Stimulated activated effector memory CD8-positive, alpha-beta T cell treated with anti-CD3 and anti-CD28 coated beads, Interleukin-12 subunit alpha, Interleukin-12 subunit beta, amount 100 ng/mL, for 72 hours (primary cell): Measurements from ENCODE around the gene RHEX.
"Not testable (repeated sequence)": the region's sequence is repeated elsewhere in the genome, so short reads cannot be mapped to it uniquely, and the experiment has no call there.

ENCODE experiments used
- ATAC-seq: fragments of 150-1000 bp; cut with Tn5 transposase; 2 replicates; pipeline ENCODE4 v1.10.0; 2021
- DNase-seq, 2 donors: peaks; one replicate each; pipeline ENCODE4 v3.0.0; 2021 to 2022; ENCODE audit warnings: low spot score in 2 of 2
- H3K27ac Mint-ChIP-seq: one replicate; pipeline ENCODE4 v1.8.0; 2022; ENCODE audit warnings: mild to moderate bottlenecking, mixed read lengths
- H3K36me3 Mint-ChIP-seq: one replicate; pipeline ENCODE4 v1.8.0; 2022; ENCODE audit warnings: mild to moderate bottlenecking, mixed read lengths
- H3K4me1 Mint-ChIP-seq: one replicate; pipeline ENCODE4 v1.8.0; 2022; ENCODE audit warnings: mixed read lengths
- H3K4me3 Mint-ChIP-seq: one replicate; pipeline ENCODE4 v1.8.0; 2022; ENCODE audit warnings: mild to moderate bottlenecking, mixed read lengths
- H3K9me3 Mint-ChIP-seq: one replicate; pipeline ENCODE4 v1.8.0; 2022; ENCODE audit warnings: mixed read lengths

Gene RHEX

GRCh38 chr1:206047271-206047670 lies 5.7 kb upstream of the RHEX start:
- ATAC-seq = no peak

GRCh38 chr1:206048582-206048981 lies 4.4 kb upstream of the RHEX start:
- Mint-ChIP-seq H3K27ac (no peak overlapping the region), H3K4me1 (peaks cover 23% of the 10 kb centered on the region), H3K9me3 (no peaks in the 10 kb centered on the region), H3K36me3 (no peaks in the 10 kb centered on the region), H3K4me3 (no peak overlapping the region)
- no peak for DNase-seq
- ATAC-seq = no peak

More at GRCh38 chr1:206047271-206047670, 5.7 kb upstream of the RHEX start:
- Mint-ChIP-seq H3K4me1 (peaks cover 15% of the 10 kb centered on the region), H3K36me3 (no peaks in the 10 kb centered on the region), H3K27ac (no peak overlapping the region), H3K9me3 (no peaks in the 10 kb centered on the region), H3K4me3 (no peak overlapping the region)
- DNase-seq = no peak

- no peaks in the 10 kb centered on the region for H3K36me3 Mint-ChIP-seq
- H3K4me3 Mint-ChIP-seq = no peak overlapping the region
- DNase-seq = no peak
- H3K27ac Mint-ChIP-seq = no peak overlapping the region
- ATAC-seq = peak; percentile 77
- peaks cover 23% of the 10 kb centered on the region for H3K4me1 Mint-ChIP-seq
- H3K9me3 Mint-ChIP-seq = no peaks in the 10 kb centered on the region
Observed at GRCh38 chr1:206049293-206049692, 3.7 kb upstream of the RHEX start.

GRCh38 chr1:206049919-206050600 lies 2.9 kb upstream of the RHEX start:
- ATAC-seq = no peak
- no peak for DNase-seq
- Mint-ChIP-seq H3K27ac (no peak overlapping the region), H3K9me3 (no peaks in the 10 kb centered on the region), H3K36me3 (no peaks in the 10 kb centered on the region), H3K4me3 (no peak overlapping the region), H3K4me1 (peaks cover 23% of the 10 kb centered on the region)

GRCh38 chr1:206050655-206051235 lies 2.2 kb upstream of the RHEX start:
- Mint-ChIP-seq H3K27ac (peak overlapping the region; percentile 23), H3K9me3 (no peaks in the 10 kb centered on the region), H3K4me3 (peak overlapping the region; percentile 33), H3K4me1 (peaks cover 23% of the 10 kb centered on the region), H3K36me3 (no peaks in the 10 kb centered on the region)
- DNase-seq = no peak
- ATAC-seq = peak; percentile 86

GRCh38 chr1:206052231-206052865 lies 625 bp upstream of the RHEX start:
- ATAC-seq, H3K4me3 Mint-ChIP-seq, H3K36me3 Mint-ChIP-seq, H3K9me3 Mint-ChIP-seq, DNase-seq: not testable (repeated sequence)
- Mint-ChIP-seq H3K4me1 (peaks cover 23% of the 10 kb centered on the region), H3K27ac (peak overlapping the region; percentile 54)

- not testable (repeated sequence) for ATAC-seq, H3K36me3 Mint-ChIP-seq, DNase-seq, H3K9me3 Mint-ChIP-seq
- peak overlapping the region; percentile 30 for H3K4me3 Mint-ChIP-seq
- peaks cover 23% of the 10 kb centered on the region for H3K4me1 Mint-ChIP-seq
- peak overlapping the region; percentile 18 for H3K27ac Mint-ChIP-seq
Observed at GRCh38 chr1:206053616-206054015, 643 bp downstream of the RHEX start.

GRCh38 chr1:206055069-206055625 lies 2.2 kb downstream of the RHEX start:
- not testable (repeated sequence) for ATAC-seq, H3K36me3 Mint-ChIP-seq, H3K9me3 Mint-ChIP-seq, H3K4me3 Mint-ChIP-seq, H3K27ac Mint-ChIP-seq, DNase-seq
- peaks cover 18% of the 10 kb centered on the region for H3K4me1 Mint-ChIP-seq

GRCh38 chr1:206055639-206056323 lies 2.8 kb downstream of the RHEX start:
- ATAC-seq, H3K4me3 Mint-ChIP-seq, DNase-seq, H3K9me3 Mint-ChIP-seq, H3K36me3 Mint-ChIP-seq, H3K27ac Mint-ChIP-seq: not testable (repeated sequence)
- peaks cover 14% of the 10 kb centered on the region for H3K4me1 Mint-ChIP-seq

- not testable (repeated sequence) for H3K36me3 Mint-ChIP-seq, H3K4me3 Mint-ChIP-seq, DNase-seq, H3K27ac Mint-ChIP-seq, H3K4me1 Mint-ChIP-seq, H3K9me3 Mint-ChIP-seq, ATAC-seq
Observed at GRCh38 chr1:206058289-206058926, 5.4 kb downstream of the RHEX start.

- no peaks in the 10 kb centered on the region for H3K36me3 Mint-ChIP-seq
- DNase-seq = no peak
- no peak overlapping the region for H3K4me3 Mint-ChIP-seq
- ATAC-seq = peak; percentile 28
- H3K9me3 Mint-ChIP-seq = no peaks in the 10 kb centered on the region
- no peak overlapping the region for H3K27ac Mint-ChIP-seq
- no peaks in the 10 kb centered on the region for H3K4me1 Mint-ChIP-seq
Observed at GRCh38 chr1:206058927-206059292, 5.9 kb downstream of the RHEX start.

- DNase-seq (no peak), ATAC-seq (no peak)
- no peak overlapping the region for H3K4me3 Mint-ChIP-seq
- H3K9me3 Mint-ChIP-seq = no peaks in the 10 kb centered on the region
- H3K4me1 Mint-ChIP-seq = no peaks in the 10 kb centered on the region
- no peak overlapping the region for H3K27ac Mint-ChIP-seq
- H3K36me3 Mint-ChIP-seq = no peaks in the 10 kb centered on the region
Observed at GRCh38 chr1:206059355-206059915, 6.5 kb downstream of the RHEX start.

GRCh38 chr1:206060844-206061243 lies 7.9 kb downstream of the RHEX start:
- no peak for ATAC-seq
- DNase-seq = no peak
- H3K4me3 Mint-ChIP-seq = no peak overlapping the region
- H3K4me1 Mint-ChIP-seq = no peaks in the 10 kb centered on the region
- no peaks in the 10 kb centered on the region for H3K36me3 Mint-ChIP-seq
- H3K27ac Mint-ChIP-seq = peak overlapping the region; percentile 17
- H3K9me3 Mint-ChIP-seq = no peaks in the 10 kb centered on the region

- Mint-ChIP-seq H3K4me3 (no peak overlapping the region), H3K27ac (no peak overlapping the region), H3K36me3 (no peaks in the 10 kb centered on the region), H3K4me1 (no peaks in the 10 kb centered on the region), H3K9me3 (no peaks in the 10 kb centered on the region)
- ATAC-seq (no peak), DNase-seq (no peak)
Observed at GRCh38 chr1:206062464-206062863, 9.5 kb downstream of the RHEX start.

- DNase-seq, H3K4me3 Mint-ChIP-seq, H3K27ac Mint-ChIP-seq, H3K9me3 Mint-ChIP-seq, H3K4me1 Mint-ChIP-seq, ATAC-seq, H3K36me3 Mint-ChIP-seq: not testable (repeated sequence)
Observed at GRCh38 chr1:206064001-206064400, 11.0 kb downstream of the RHEX start.
